K562 (cell line): ENCODE measurements around the gene EPHA1.

Source experiments
- CTCF ChIP-seq, 3 experiments: IDR thresholded peaks in 2 of 3; conservative IDR thresholded peaks in 1 of 3; 2 replicates each; pipeline ENCODE4 v1.5.1; 2011 to 2012; ENCODE audit warnings: low read length in 3 of 3, mild to moderate bottlenecking in 3 of 3, control low read depth in 2 of 3, improper control_type of control experiment in 1 of 3, inconsistent platforms in 1 of 3, low read depth in 1 of 3, mixed read lengths in 1 of 3, moderate library complexity in 1 of 3; ENCODE audit not compliant: insufficient read depth in 2 of 3
- HMGXB4 ChIP-seq: sonication (generic); formaldehyde crosslinking; IDR thresholded peaks from 2 replicates; pipeline ENCODE4 v1.8.1; 2023; ENCODE audit warnings: mild to moderate bottlenecking, missing genetic modification reagents
- MYNN ChIP-seq, 2 experiments: sonication (generic); formaldehyde crosslinking in 1 of 2; IDR thresholded peaks; 2 replicates each; pipeline versions ENCODE4 v1.5.0 to v1.6.1; 2016 to 2020; ENCODE audit warnings: antibody characterized with exemption in 1 of 2, missing genetic modification reagents in 1 of 2
- THAP12 ChIP-seq: fragments of 250-450 bp; sonication (Bioruptor Pico); IDR thresholded peaks from 2 replicates; pipeline ENCODE4 v1.9.0; 2021; ENCODE audit warnings: mild to moderate bottlenecking, inconsistent platforms
- ZFPM2 ChIP-seq: fragments of 250-450 bp; sonication (Bioruptor Pico); IDR thresholded peaks from 2 replicates; pipeline ENCODE4 v1.5.1; 2022; ENCODE audit warnings: mild to moderate bottlenecking
- ZZZ3 ChIP-seq: fragments of 450-650 bp; IDR thresholded peaks from 2 replicates; pipeline ENCODE4 v1.6.1; 2016; ENCODE audit warnings: antibody characterized with exemption, mild to moderate bottlenecking, moderate library complexity

- TF ChIP-seq ZZZ3, result no peak
- TF ChIP-seq HMGXB4, result no peak
- no peak for TF ChIP-seq THAP12
- no peak for TF ChIP-seq MYNN (IDR thresholded peaks at IDR 0.05)
- TF ChIP-seq MYNN (CRISPR knock-in tag; IDR thresholded peaks at IDR 0.05), result no peak
- TF ChIP-seq CTCF (IDR thresholded peaks at IDR 0.05 in 2 of 3, conservative IDR thresholded peaks at IDR 0.05 in 1 of 3; ENCODE audit: insufficient read depth in 2 of 3, low read depth in 1 of 3, low read length in 3 of 3), result no peak
- TF ChIP-seq ZFPM2 (CRISPR knock-in tag), result no peak
Measured at GRCh38 chr7:143444785-143445184, 36.1 kb upstream of the EPHA1 start.
